ENCODE data around the gene TCF19.

The TCF19 gene, protein sequence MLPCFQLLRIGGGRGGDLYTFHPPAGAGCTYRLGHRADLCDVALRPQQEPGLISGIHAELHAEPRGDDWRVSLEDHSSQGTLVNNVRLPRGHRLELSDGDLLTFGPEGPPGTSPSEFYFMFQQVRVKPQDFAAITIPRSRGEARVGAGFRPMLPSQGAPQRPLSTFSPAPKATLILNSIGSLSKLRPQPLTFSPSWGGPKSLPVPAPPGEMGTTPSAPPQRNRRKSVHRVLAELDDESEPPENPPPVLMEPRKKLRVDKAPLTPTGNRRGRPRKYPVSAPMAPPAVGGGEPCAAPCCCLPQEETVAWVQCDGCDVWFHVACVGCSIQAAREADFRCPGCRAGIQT

DNA sequence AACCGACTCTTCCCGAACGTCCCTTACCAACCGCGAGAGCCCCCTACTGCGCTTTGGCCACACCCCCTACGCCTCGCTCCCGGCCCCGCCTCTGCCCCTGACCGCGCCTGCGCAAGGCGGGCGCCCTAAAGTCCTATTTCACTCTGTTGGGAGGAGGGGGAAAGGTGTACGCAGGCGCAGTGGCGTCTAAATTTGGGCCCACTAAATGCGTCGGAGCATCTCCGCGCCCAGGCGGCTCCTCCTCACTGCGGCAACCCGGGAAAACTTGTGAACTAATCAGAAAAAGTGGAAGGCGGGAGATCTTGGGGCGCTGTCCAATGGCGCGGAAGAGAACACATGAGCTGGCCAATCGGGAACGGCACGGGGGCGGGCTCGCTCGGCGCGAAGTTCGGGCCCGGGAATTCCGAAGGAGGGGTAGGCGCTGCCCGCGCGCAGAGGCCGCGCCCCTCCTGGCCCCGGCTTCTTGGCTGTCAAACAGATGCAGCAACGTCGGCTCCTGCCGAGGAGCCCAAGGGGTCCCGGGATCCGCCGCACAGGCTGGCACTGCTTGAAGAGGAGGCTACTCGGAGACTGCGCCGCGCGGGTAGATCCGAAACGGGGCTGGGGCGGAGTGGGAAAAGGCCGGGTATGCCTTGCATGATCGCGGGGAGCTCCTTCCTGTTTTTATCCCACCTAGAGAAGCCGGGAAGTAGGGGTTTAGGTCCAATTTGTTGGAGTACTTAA, at the start of gene TCF19:
Gene TCF19 (plus strand): TSS at position 450 of the 723 bp plus-strand sequence. CDS start 881 bp downstream, outside the sequence.
- peak; percentile 100 for DNase-seq (ENCODE audit: low read depth)

DNA sequence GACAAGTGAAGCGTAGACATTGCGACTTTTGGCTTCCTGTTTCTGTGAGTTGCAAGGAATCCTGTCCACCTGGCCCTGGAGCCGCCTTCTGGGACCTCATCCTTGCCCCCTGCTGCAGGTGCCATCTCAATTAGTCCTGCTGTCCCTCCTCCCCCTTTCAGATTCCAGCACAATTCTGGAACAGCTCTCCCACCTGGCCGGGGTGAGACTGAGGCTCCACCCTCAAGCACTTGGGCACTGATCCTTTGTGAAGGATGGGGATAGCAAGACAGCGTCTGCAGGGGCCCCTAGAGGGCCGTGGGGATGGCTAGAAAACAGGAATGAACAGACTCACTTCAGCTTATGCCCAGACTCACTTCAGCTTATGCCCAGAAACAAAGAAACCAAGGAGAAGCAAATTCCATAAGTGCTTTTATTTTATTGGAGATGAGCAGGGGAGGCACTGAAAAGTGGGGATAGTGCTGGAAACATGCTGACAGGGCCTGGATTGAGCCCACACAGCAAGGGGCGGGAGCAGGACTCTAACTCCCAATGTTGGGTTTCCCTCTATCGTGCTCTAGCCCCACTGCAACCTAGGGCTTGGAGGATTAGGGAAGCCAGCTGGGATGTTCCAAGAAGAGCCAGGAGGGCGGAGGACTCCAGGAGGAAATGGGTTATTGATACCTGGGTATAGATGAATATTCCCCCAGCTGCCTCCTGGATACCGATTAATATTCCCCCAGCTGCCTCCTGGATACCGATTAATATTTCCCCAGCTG, 47.4 kb upstream of the TCF19 start:
- DNase-seq (ENCODE audit: low read depth), result no peak

DNA sequence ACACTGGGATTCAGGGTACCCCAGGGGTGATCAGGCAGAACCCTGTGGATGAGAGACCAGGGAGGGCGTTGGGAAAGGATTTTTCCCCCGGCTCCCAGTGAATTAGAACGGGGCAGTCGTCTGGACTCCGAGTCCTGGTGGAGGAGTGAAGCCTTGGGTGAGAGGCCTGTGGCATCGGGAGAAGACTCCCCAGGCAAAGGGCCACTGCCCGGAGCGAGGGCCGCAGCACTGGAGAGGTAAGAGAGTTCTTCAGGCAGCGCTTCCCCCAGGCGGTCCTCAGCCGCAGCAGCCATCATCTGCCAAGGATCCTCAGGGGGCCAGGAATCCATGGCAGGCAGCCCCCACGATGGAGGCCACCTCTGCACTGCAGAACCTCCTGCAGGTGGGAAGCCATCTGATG, 46.7 kb upstream of the TCF19 start:
- no peak for DNase-seq (ENCODE audit: low read depth)

DNA sequence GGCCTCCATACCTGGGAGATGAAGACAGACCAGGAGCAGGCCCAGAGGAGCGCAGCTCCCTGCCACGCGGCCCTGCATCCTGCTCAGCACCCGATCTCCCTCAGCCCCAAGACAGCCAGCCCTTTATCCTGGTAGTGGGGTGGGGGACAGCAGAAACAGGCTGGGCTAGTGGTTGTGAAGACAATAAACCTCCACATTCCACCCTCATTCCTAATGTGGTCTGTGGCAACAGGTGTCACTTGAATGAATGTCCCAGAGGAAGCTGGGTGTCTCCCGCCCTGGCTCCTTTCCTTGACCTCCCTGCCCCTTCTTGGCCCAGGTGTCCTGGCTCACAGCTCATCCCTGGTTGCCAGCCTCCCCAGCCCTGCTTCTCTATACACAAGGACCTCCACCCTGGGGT, 45.9 kb upstream of the TCF19 start, which contains the start of gene C6orf15:
Gene C6orf15 (minus strand): TSS at position 98 of the 400 bp plus-strand sequence. CDS start 20 bp downstream, at position 78.
- no peak for DNase-seq (ENCODE audit: low read depth)

DNA sequence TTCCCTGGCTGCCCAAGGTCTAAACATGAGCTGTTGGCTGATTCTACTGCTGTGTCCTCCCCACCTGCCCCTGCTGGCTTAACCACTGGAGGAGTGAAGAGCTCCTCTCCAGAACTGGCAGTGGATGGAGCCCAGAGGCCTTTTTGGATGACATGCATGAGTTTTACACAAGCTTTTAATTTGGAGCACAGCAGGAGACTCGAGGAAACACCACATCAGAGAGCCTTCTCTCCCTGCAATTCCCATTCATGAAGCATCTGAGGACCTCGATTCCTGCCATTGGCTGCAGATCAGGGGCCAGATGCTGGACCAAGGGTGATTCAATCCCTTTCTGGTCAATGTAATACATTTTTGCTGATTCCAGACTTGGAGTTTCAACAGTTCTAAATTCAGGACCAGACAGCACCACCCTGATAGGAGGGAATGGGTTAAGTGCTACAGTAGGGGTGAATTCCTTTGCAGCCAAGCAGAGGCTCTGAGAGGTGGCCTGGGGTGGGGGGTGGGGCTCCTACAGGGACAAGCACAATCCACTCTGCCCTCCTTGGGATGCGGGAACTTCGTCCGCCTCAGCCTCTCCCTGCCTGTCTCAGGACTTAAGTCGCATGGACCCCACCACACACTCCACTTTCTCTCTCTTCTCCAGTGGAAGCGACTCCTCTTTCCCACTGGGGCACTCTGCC, 44.4 kb upstream of the TCF19 start:
- DNase-seq (ENCODE audit: low read depth), result no peak

DNA sequence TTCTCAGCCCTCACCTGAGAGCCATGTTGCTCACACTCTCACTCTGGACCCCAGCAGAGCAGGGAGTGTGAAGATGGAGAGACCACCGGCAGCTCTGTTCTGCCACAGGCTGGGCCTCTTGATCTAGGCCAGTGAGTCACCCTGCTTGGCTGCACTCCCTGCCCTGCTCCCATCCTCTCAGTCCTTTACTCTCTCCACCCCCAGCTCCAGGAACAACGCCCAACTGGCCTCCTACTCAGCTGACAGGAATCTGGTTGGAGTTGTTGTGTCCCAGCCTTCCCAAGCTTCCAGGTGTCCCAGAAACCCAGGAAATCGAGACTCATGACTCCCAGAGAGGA, 43.9 kb upstream of the TCF19 start, which contains the start of gene PSORS1C1:
Gene PSORS1C1 (plus strand): TSS at position 260 of the 338 bp plus-strand sequence. CDS start 14,833 bp downstream, outside the sequence.
- no peak for DNase-seq (ENCODE audit: low read depth)

DNA sequence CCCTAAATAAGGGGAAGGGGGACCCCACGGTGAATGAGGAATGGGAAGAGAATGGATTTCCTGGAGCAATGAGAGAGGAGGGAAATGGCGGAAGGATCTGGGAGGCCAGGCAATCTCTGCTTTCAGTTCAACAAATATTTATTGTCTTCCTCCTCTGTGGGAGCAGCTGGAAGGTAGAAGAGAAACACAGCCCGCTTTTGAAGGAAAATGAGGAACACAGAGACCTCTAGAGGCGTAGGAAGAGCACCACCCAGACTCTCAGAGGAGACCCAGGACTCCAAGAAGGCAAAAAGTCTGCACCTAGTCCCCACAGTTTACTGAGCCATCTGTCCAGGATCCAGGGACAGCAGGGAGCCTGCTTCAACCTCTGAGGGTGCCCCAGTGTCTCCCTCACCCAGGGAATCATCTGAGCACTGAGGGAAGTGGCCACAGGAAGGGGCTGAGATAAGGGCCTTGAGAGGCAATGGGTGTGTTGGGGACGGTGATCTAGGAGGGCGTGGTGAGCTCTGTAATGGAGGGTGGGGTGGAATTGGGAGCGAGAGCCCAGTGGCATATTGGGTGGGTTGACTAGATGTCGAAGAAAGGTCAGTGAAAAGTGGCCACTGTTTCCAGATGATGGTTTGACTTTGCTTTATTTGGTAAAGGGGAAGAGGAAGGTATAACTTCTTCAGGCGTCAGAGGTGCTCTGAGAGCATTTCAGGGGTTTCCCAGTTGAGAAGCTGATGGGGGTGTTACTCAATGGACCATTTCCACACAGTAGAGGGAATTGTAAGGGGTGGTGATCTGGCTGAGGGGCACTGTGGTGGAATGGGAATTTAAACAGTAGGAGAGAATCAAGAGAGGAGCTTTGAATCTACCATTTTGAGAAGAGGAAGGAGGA, 43.2 kb upstream of the TCF19 start:
- no peak for DNase-seq (ENCODE audit: low read depth)

DNA sequence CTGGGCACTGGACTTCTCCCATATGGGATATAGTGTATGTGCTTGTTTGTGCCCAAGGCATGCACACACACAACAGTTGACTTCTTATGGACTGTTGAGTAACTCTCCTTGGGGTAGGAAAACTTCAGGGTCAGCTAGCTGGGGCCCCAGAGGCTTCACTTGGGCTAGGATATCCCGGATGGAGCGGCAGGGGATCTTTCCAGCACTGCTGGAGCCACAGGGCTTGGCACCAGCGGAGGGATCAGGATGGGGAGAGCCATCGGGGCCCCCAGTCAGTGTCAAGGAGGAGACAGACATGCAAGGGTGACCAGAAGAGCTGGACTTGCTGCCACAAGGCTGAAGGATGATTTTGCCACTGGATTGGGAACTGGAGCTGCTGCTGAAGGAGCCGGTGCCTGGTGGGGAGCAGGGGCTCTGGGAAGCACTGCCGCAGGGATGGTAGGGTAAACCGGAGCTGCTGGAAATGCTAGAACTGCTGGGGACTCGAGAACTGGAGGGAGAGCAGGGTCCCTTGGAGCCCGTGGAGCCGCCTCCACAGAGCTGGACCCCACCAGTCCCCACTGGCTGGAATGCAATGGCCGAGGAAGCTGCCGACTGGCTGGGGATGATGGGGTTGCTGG, 42.3 kb upstream of the TCF19 start:
- DNase-seq (ENCODE audit: low read depth), result no peak

DNA sequence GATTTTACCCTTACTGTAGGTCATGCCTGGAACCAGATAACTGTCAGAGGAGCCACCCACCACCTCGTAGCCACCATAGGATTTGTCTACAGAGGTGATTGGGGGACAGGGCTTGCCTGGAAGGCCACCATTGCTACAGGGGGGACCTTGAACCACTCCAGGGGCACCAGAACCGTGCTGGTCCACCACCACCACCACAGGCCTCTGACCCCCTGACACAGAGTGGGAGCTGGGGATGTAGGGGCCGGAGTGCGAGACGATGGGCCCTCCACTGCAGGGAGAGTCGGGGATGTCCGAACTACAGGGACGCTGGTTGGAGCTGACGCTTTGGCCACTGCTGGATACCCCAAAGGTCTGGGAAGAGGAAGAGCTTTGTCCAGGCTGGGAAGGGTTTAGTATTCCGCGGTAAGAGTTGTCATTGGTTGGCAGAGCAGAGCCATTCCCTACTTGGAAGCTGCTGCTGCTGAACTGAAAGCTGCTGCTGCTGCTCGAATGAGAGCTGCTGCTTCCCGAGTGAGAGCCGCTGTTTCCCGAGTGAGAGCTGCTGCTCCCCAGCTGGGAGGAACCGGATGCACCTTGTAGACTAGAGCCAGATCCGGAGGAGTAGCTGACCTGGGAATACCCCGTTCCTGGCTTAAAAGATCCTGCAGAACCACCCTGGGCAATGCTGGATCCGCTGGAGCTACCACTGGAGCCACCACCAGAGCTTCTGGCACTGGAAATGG, 41.6 kb upstream of the TCF19 start:
- no peak for DNase-seq (ENCODE audit: low read depth)

DNA sequence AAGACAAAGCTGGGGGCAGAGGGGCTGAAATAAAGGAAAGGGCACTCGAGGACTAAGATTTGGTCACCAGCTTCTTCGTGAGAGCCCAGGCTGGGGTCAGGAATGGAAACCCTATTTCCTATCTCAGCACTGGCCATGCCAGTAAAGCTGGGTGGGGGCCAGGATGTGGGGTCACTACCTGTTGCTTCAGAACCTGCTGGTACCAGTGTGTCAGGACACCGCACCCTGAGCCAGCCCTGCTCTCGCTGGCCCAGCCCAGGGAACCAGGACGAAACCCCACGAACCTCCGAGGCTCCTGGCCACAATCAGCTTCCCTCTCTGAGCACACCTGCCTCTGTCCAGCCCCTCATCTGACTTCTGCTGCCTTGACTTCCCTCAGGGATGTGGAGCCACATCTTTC, 40.2 kb upstream of the TCF19 start:
- DNase-seq (ENCODE audit: low read depth), result no peak

DNA sequence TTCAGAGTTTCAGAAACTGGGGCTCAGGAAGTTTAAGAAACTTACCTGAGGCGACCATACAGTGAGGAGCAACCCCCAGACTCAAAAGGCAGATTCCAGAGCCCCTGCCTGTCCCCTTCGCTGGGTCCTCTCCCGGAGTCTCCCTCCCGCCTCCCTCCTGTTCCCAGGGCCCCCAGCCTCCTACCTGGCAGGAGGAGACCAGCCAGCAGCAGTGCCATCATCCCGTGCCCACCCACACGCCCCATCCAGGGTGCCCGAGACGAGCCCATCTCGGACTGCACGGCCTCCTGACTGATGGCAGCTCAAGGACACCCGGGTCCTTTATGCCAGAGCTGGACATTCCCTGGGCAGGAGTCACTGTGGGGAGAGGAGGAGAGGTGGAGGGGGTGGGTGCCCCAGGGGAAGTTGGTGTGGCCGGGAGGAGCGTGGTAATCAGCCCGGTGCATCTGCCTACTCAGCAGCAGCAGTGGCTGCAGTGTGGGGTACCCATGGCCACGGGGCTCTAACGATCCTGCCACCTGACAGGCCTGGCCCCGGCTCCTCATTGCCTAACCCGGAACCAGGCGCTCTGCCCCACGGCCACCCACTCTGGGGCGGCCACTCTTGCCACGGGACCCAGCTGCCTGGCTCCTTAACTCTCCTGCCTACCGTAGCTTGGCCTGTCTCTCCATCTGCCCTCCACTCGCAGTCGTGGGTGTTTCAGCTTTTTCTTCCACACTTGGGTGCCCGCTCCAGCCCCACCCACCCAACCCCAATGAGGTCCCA, 38.1 kb upstream of the TCF19 start, which contains the start of gene CDSN:
Gene CDSN (minus strand): TSS at position 296 of the 765 bp plus-strand sequence. CDS start 27 bp downstream, at position 269.
- DNase-seq (ENCODE audit: low read depth), result no peak

DNA sequence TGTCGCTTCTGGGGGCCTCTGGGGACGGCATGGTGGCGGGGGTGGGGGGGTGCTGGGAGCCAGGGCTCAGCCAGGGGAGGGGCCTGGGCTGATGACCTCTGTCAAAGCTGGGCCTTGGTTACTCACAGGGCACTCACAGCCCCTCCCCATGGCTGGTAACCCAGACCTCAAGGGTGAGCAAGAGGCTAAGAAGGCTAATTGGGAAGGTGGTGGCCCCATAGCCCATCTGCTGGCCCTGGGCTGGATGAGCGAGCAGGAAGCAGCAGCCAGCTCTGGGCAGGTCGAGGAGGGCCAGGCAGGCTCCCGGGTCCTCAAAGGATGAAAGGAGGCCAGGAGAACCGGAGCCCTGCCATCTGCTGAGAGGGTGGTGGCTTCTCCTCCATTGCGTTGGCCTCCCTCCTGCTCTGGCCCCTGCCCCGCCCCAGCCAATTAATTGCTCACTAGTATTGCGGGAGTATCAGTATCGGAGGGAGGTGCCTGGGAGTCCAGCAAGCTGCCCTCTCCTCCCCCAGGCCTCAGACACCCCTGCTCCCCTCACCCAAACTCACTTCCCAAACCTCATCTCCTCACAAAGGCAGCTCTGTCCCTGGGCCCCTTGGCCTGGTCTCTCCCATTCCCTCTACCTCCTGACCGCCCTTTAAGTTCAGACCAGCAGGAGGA, 37.1 kb upstream of the TCF19 start:
- no peak for DNase-seq (ENCODE audit: low read depth)

DNA sequence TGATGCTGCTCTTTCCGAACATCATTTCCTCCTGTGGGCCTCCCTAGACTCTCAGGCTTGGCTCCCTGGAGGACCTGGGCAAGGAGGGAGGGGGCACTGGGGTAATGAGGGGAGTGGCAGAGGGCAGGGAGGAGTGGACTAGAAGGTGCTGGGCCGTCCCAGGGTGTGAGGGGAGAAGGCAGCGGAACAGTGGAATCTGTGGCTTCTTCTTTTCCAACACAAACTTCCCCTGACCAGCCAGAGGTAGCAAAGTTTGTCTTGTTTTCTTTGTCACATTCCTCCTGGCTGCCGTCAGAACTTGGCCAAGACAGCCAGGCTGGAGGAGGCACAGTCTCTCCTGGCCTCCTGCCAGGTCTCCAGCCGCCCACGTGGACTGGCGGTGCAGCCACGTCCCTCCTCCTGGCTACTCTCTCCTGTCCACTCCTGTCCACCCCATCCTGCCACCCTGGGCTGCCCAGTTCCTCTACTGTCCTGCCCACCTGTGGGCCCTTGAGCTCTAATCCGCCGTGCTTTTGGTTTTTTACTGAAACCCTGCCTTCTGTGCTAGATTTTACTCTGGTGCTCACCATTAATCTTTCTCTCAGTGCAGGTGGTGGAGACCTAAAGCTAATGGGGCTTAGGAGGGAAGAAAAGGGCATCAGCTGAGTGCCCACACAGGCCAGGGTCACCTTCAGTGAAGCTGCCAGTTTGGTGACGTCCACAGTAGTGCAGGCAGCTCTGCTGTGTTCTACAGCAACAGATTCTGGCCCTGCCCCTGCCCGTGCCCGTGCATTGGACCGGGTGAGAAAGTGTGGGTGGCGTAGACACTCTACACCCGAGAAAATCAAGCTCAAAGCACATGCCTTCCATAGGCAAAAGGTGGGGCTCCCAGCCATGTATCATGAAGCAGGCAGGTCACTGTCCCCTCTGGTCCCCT, 35.3 kb upstream of the TCF19 start:
- no peak for DNase-seq (ENCODE audit: low read depth)

DNA sequence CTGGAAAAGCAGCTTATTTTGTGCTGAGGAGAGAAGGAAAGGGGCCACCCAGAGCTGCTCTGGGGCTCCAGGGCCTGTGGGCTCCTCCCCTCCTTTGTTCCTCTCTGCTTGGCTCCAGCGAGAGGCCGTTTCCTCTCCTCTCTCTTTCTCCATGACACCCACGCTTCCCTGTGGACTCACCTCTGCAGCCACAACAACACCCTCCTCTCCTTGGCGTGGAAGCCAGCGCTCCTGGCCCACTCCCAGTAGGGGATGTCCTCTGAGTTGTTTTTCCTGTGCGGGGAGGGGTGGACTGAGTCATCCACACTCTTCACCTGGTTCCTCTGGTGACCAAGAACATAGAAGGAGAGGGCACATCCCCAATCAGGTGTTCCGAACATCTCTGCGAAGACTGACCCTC, 33.2 kb upstream of the TCF19 start:
- no peak for DNase-seq (ENCODE audit: low read depth)

DNA sequence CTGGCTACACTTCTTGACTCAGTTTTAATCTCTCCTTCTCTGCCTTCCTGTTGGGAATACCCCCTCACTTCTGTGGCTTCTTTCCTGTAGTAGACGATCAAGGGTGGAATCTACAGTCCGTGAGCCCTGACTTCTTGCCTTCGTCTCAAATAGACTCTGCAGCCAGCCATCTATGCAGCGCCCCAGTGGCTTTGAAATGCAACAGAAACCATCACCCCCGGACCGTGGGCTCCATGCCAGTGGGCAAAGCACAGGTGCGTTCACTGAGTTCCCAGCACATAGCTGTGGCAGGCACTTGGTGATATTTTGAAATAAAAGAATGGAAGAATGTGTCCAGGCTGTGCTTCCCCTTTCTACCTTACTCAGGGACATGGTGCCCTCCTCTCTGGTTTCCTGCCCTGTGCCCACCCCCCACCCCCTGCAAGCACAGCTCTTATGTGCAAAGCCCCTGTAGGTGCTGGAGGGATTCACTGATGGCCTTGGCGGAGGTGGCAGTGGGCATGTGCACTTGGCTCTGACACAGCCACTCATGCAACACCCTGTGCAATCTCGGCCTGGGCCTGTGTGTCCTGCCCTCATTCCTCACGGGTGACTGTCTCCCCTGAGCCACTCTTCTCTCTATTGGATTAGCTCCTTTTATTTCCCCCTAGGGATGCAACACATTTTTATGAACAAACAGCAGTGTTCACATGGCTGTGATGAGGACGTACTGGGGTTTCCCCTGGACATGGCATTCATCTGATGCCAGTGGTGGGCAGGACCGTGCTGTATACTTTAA, 32.6 kb upstream of the TCF19 start:
- no peak for DNase-seq (ENCODE audit: low read depth)

DNA sequence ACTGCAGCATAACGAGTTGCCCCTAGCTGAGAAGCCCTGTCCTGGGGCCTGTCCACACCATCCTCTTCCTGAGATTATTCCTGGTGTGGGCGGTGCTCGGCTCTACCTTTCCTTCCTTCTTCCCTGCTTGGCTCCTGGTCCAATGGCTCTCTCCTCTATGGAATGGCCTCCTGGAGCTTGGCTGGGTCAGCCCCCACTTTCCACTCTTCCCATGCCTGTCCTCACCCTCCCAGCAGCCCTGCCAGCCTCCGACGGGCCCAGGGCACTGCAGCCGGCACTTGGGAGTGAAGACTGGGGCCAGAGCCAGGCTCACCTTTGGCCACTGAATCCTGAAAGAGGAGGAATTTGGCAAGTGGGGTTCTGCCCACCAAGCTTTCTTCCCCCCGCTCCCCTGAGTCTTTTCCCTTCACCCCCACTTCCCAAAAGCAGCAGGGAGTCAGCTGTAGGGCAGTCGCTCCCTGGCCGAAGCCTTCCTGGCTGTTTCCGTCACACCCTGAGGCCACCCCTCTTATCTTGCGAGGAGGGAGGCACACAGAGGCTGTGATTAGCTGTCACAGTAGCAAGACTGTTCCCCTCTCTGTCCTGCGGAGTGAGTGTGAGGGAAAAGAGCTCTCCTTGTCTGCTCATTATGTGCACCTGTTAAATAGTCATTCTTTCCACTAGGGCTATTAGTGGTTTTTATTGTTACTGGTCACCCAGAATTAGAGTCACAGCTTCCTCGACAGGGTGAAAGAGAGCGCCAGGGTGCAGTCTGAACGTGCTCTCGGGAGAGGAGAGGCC, 31.8 kb upstream of the TCF19 start:
- no peak for DNase-seq (ENCODE audit: low read depth)

Measured in activated gamma-delta T cell treated with anti-CD3 and anti-CD28 coated beads, Interleukin-2, amount 50 U/mL, for 16 hours (primary cell).